OCI-LY7 (cell line): ENCODE measurements around the gene C6orf132. TPM values are rescaled to one million over a fixed set of nuclear protein-coding genes. Genes with fewer than 3 reads are reported as not detected.

Experiments
- BruUV-seq: library from RNA; stranded (reverse); fragments of 400-500 nt; replicated peaks from 2 replicates; lab custom pipeline; 2021; lab: Mats Ljungman, UMichigan
- CTCF ChIA-PET: fragments of 300-600 bp; sonication (Branson Sonifier 250); formaldehyde crosslinking; loops from one replicate; lab custom pipeline; 2022; ENCODE audit warnings: antibody characterized with exemption; ENCODE audit not compliant: unreplicated experiment; lab: Charles Lee
- POLR2A ChIA-PET: fragments of 300-600 bp; sonication (Branson Sonifier 250); formaldehyde crosslinking; loops from one replicate; lab custom pipeline; 2022; ENCODE audit warnings: antibody characterized with exemption; lab: Charles Lee
- DNase-seq: peaks from one replicate; pipeline ENCODE4 v3.0.0-alpha.2; 2015; ENCODE audit warnings: low spot score
- H2AFZ ChIP-seq: fragments of 200-600 bp; sonication (generic), shearing (Covaris generic); 2 replicates; pipeline ENCODE4 v1.6.1; 2014; ENCODE audit warnings: mild to moderate bottlenecking, antibody characterized with exemption, low read length, moderate library complexity
- H3K27ac ChIP-seq: fragments of 200-600 bp; sonication (generic); 2 replicates; pipeline ENCODE4 v1.5.1; 2014; ENCODE audit warnings: mixed run types, low read depth, mild to moderate bottlenecking, moderate library complexity, low read length, inconsistent platforms; ENCODE audit not compliant: poor library complexity, severe bottlenecking
- H3K36me3 ChIP-seq: fragments of 200-600 bp; sonication (generic); 2 replicates; pipeline ENCODE4 v1.6.1; 2014; ENCODE audit warnings: mild to moderate bottlenecking, antibody characterized with exemption, low read length, moderate library complexity, mixed read lengths; ENCODE audit not compliant: insufficient read depth
- H3K4me1 ChIP-seq: fragments of 200-600 bp; sonication (generic); 2 replicates; pipeline ENCODE4 v1.5.1; 2014; ENCODE audit warnings: mild to moderate bottlenecking, low read length; ENCODE audit not compliant: insufficient read depth, poor library complexity, severe bottlenecking
- H3K4me2 ChIP-seq: fragments of 200-600 bp; sonication (generic); 2 replicates; pipeline ENCODE4 v1.6.1; 2014; ENCODE audit warnings: mild to moderate bottlenecking, low read length
- H3K4me3 ChIP-seq: fragments of 200-600 bp; sonication (generic); 2 replicates; pipeline ENCODE4 v1.5.1; 2014; ENCODE audit warnings: mild to moderate bottlenecking, low read depth, low read length; ENCODE audit not compliant: poor library complexity, severe bottlenecking
- H3K79me2 ChIP-seq: fragments of 200-600 bp; sonication (generic); 2 replicates; pipeline ENCODE4 v1.6.1; 2016; ENCODE audit warnings: low read depth, mild to moderate bottlenecking, low read length, moderate library complexity, mixed read lengths; ENCODE audit not compliant: insufficient read depth
- H3K9me2 ChIP-seq: fragments of 200-600 bp; sonication (generic); 2 replicates; pipeline ENCODE4 v1.6.1; 2016; ENCODE audit warnings: mild to moderate bottlenecking, low read length, mixed read lengths; ENCODE audit not compliant: insufficient read depth
- H3K9me3 ChIP-seq: fragments of 200-600 bp; sonication (generic); 2 replicates; pipeline ENCODE4 v1.6.1; 2014; ENCODE audit warnings: mild to moderate bottlenecking, mixed run types, low read length, mixed read lengths
- H4K20me1 ChIP-seq: fragments of 200-600 bp; sonication (generic); 2 replicates; pipeline ENCODE4 v1.6.1; 2014; ENCODE audit warnings: mild to moderate bottlenecking, antibody characterized with exemption, low read length, moderate library complexity, mixed read lengths; ENCODE audit not compliant: insufficient read depth
- EZH2phosphoT487 ChIP-seq: fragments of 200-600 bp; sonication (generic); IDR thresholded peaks from 2 replicates; pipeline ENCODE4 v1.6.1; 2018; ENCODE audit warnings: low read depth, borderline replicate concordance, mild to moderate bottlenecking, mixed run types, antibody characterized with exemption, low read length, moderate library complexity, mixed read lengths
- intact Hi-C: fragments of 100-400 bp; cut with micrococcal nuclease; formaldehyde crosslinking; loops from one replicate; pipeline ENCODE4 v1.10.0; 2022; ENCODE audit not compliant: unreplicated experiment
- total RNA-seq, 2 experiments: library from RNA; depleted of rRNA in 1 of 2; stranded (reverse); fragments of >200 nt in 1 of 2; shearing (Covaris generic) in 1 of 2; gene quantifications; 2 replicates each; pipeline ENCODE4 v1.2.3, GENCODE V29; 2014 to 2022
- TF ChIP-seq, protein P1 (sequence below): fragments of 200-600 bp; sonication (generic); conservative IDR thresholded peaks from 2 replicates; pipeline ENCODE4 v1.5.1; 2014; ENCODE audit warnings: mild to moderate bottlenecking, antibody characterized with exemption, low read length, moderate library complexity, mixed read lengths

Gene C6orf132
- total RNA-seq, 2 experiments from 2014 or later, result 0.03 TPM; not detected in 1

DNA sequence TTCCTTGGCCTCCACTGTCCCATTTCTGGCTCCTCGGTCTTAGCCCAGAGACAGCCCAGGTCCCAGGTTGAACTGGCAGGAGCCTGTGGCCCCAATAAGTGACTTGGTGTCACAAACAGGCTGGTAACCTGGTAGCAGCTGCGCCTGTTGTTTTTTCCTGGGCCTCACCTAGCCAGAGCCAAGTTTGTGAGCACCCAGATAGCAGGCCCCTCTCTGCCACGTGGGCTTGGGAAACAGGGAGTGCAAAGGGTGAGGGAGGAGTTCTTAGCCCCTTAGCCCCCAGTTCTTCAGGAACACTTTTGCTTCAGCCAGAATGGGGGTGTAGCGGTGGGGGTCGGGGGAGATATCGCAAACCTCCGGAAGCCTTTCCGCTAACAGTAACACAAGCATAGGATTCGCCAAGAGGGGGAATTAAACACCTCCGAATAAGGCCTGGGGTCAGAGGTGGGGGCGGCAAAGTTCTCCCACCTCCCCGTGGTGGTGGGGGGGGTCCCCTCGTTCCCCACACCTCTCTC, 760 bp downstream of the C6orf132 start:
- H3K4me2 ChIP-seq, result no peak overlapping the region
- H4K20me1 ChIP-seq, result no peaks in the 10 kb centered on the region
- intact Hi-C loops, result no loop called here
- no peak for DNase-seq
- H3K9me2 ChIP-seq, result no peaks in the 10 kb centered on the region
- no TSS peak for BruUV-seq
- H3K36me3 ChIP-seq, result no peaks in the 10 kb centered on the region
- no peak overlapping the region for H3K4me3 ChIP-seq
- TF ChIP-seq EZH2phosphoT487, result no peak
- TF ChIP-seq, protein P1, sequence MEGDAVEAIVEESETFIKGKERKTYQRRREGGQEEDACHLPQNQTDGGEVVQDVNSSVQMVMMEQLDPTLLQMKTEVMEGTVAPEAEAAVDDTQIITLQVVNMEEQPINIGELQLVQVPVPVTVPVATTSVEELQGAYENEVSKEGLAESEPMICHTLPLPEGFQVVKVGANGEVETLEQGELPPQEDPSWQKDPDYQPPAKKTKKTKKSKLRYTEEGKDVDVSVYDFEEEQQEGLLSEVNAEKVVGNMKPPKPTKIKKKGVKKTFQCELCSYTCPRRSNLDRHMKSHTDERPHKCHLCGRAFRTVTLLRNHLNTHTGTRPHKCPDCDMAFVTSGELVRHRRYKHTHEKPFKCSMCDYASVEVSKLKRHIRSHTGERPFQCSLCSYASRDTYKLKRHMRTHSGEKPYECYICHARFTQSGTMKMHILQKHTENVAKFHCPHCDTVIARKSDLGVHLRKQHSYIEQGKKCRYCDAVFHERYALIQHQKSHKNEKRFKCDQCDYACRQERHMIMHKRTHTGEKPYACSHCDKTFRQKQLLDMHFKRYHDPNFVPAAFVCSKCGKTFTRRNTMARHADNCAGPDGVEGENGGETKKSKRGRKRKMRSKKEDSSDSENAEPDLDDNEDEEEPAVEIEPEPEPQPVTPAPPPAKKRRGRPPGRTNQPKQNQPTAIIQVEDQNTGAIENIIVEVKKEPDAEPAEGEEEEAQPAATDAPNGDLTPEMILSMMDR, result no peak
- CTCF ChIA-PET, result no interaction called here
- no peak overlapping the region for H2AFZ ChIP-seq
- no peak overlapping the region for H3K27ac ChIP-seq
- H3K9me3 ChIP-seq, result no peaks in the 10 kb centered on the region
- POLR2A ChIA-PET, result no interaction called here
- H3K4me1 ChIP-seq, result peaks cover 5% of the 10 kb centered on the region
- no peaks in the 10 kb centered on the region for H3K79me2 ChIP-seq

DNA sequence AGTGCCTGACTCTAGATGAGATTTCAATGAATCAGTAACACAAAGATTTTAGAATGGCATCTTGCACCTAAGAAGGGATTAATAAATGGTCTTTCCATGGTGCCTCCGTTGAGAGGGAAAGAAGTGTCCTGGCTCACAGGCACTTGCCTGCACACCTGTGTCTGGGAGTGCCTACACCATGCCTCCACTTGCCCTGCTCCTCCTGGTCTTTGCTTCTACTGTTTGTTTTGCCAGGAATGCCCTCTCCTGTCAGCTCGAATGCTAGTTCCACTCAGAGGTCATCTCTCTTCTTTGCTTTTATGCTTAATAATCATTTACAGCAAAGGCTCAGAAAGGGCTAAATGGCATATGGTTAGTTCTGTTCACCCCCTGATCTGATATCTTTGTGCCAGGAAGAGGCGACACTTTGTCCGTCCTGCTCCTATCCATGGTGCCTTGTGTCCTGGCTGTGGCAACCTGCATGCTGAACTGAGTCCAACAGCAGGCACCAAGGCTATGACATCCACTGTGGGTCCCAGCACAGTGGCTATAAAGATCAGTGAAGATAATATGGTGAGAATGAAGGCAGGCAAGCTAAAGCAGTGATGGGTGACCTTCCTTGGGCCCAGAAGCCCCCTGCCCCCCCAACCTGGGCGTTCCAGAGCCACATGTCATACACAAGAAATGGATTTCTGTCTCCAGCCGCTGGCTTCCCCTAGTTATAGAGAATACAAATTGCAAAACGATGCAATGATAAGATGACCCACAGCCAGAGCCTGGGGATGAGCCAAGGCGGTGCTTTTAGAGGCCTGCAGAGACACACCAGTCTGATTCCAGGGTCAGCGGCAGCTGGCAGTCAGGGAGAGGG, 1.4 kb downstream of the C6orf132 start:
- no peaks in the 10 kb centered on the region for H3K79me2 ChIP-seq
- no peaks in the 10 kb centered on the region for H3K9me3 ChIP-seq
- ChIA-PET CTCF (no interaction called here), POLR2A (no interaction called here)
- intact Hi-C loops, result loop anchor here (1.0 kb wide), 1 partner anchor 22 kb away; no protein-coding TSS in a partner anchor
- BruUV-seq, result no TSS peak
- no peaks in the 10 kb centered on the region for H3K9me2 ChIP-seq
- no peaks in the 10 kb centered on the region for H3K36me3 ChIP-seq
- no peak overlapping the region for H3K27ac ChIP-seq
- H3K4me1 ChIP-seq, result peaks cover 12% of the 10 kb centered on the region
- no peaks in the 10 kb centered on the region for H4K20me1 ChIP-seq
- H3K4me3 ChIP-seq, result no peak overlapping the region
- TF ChIP-seq EZH2phosphoT487, result no peak
- TF ChIP-seq, protein P1, result no peak
- DNase-seq, result no peak
- no peak overlapping the region for H2AFZ ChIP-seq
- no peak overlapping the region for H3K4me2 ChIP-seq

DNA sequence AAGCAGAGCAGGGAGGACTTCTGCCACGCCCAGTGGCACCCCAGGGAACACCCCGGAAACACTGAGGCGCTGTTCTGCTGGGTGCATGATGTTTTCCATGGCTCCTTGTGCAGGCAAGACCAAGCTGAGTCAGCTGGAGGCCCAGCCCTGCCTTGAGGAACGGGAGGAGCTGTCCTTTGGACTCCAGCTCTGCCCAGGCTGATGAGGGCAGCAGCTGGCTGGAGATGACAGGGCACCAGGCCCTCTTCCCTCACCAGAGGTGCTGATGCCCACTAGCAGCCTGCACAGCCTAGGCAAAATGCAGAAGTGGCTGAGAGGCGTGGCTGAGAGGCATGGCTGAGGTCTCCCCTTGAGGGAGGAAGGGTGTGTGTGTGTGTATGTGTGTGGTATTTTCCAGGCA, 2.4 kb downstream of the C6orf132 start:
- Histone ChIP-seq H3K36me3 (no peaks in the 10 kb centered on the region), H4K20me1 (no peaks in the 10 kb centered on the region), H2AFZ (no peak overlapping the region), H3K9me3 (no peaks in the 10 kb centered on the region), H3K4me2 (no peak overlapping the region), H3K4me1 (peaks cover 12% of the 10 kb centered on the region), H3K27ac (no peak overlapping the region), H3K4me3 (no peak overlapping the region), H3K9me2 (no peaks in the 10 kb centered on the region), H3K79me2 (no peaks in the 10 kb centered on the region)
- CTCF ChIA-PET, result no interaction called here
- BruUV-seq, result no TSS peak
- intact Hi-C loops, result loop anchor here (1.0 kb wide), 1 partner anchor 23 kb away; no protein-coding TSS in a partner anchor
- DNase-seq, result no peak
- POLR2A ChIA-PET, result no interaction called here
- TF ChIP-seq, protein P1, result no peak
- TF ChIP-seq EZH2phosphoT487, result no peak
